OCI-LY7 (cell line): ENCODE results near the gene UTS2R.

Source experiments
- CTCF ChIP-seq: fragments of 200-600 bp; sonication (generic); conservative IDR thresholded peaks from 2 replicates; pipeline ENCODE4 v1.5.1; 2014; ENCODE audit warnings: mild to moderate bottlenecking, antibody characterized with exemption, low read length, moderate library complexity, mixed read lengths
- EZH2phosphoT487 ChIP-seq: fragments of 200-600 bp; sonication (generic); IDR thresholded peaks from 2 replicates; pipeline ENCODE4 v1.6.1; 2018; ENCODE audit warnings: low read depth, borderline replicate concordance, mild to moderate bottlenecking, mixed run types, antibody characterized with exemption, low read length, moderate library complexity, mixed read lengths

- TF ChIP-seq CTCF: peak; percentile 41; the same call in 1 of the 2 replicates
- TF ChIP-seq EZH2phosphoT487: no peak
These were observed 13.3 kb downstream of the UTS2R start for GRCh38 chr17:82384730-82385481.
